DMS153 treated with DMSO at 0.1 percent for 48 hours (cell line): ENCODE measurements around the gene CD2AP.
"Not testable (repeated sequence)": the region's sequence is repeated elsewhere in the genome, so short reads cannot be mapped to it uniquely, and the experiment has no call there.

Source experiments
- DNase-seq: peaks from one replicate; lab custom pipeline; 2025; ENCODE audit not compliant: unreplicated experiment; lab: John Stamatoyannopoulos, UW

Gene CD2AP

GRCh38 chr6:47631269-47631772 lies 153.7 kb downstream of the CD2AP start:
- DNase-seq = peak; percentile 47

- DNase-seq = no peak
These were observed 154.2 kb downstream of the CD2AP start for GRCh38 chr6:47631797-47632196.

- no peak for DNase-seq
These were observed 155.6 kb downstream of the CD2AP start for GRCh38 chr6:47633141-47633540.

GRCh38 chr6:47634210-47635047 lies 156.8 kb downstream of the CD2AP start:
- DNase-seq = no peak

GRCh38 chr6:47646689-47647088 lies 169.1 kb downstream of the CD2AP start:
- no peak for DNase-seq

- no peak for DNase-seq
These were observed 169.6 kb downstream of the CD2AP start for GRCh38 chr6:47647188-47647587.

- DNase-seq = not testable (repeated sequence)
These were observed 170.0 kb downstream of the CD2AP start for GRCh38 chr6:47647626-47648025.

- DNase-seq = no peak
These were observed 170.4 kb downstream of the CD2AP start for GRCh38 chr6:47648031-47648430.

GRCh38 chr6:47650553-47651432 lies 173.2 kb downstream of the CD2AP start:
- DNase-seq = no peak

- no peak for DNase-seq
These were observed 173.9 kb downstream of the CD2AP start for GRCh38 chr6:47651505-47651944.

- DNase-seq = no peak
These were observed 176.1 kb downstream of the CD2AP start for GRCh38 chr6:47653706-47654105.

GRCh38 chr6:47654255-47654654 lies 176.7 kb downstream of the CD2AP start:
- DNase-seq = no peak

GRCh38 chr6:47655719-47656595 lies 178.4 kb downstream of the CD2AP start:
- no peak for DNase-seq

- no peak for DNase-seq
These were observed 184.4 kb downstream of the CD2AP start for GRCh38 chr6:47661960-47662359.

- DNase-seq = no peak
These were observed 186.1 kb downstream of the CD2AP start for GRCh38 chr6:47663462-47664216.

GRCh38 chr6:47665112-47665511 lies 187.5 kb downstream of the CD2AP start:
- DNase-seq = peak; percentile 65

GRCh38 chr6:47669684-47670513 lies 192.3 kb downstream of the CD2AP start:
- peak; percentile 64 for DNase-seq

- no peak for DNase-seq
These were observed 193.3 kb downstream of the CD2AP start for GRCh38 chr6:47670851-47671250.

- DNase-seq = no peak
These were observed 194.2 kb downstream of the CD2AP start for GRCh38 chr6:47671777-47672176.
